ENCODE results near the gene CRHR1.

The CRHR1 gene

GRCh38 chr17:45850468-45850867 is 66.3 kb downstream of the CRHR1 start:
- no peak for DNase-seq (ENCODE audit: extremely low read depth, low read depth)
- no peak for TF ChIP-seq CTCF (IDR thresholded peaks at IDR 0.05; ENCODE audit: low read depth, low read length)

- DNase-seq (ENCODE audit: extremely low read depth, low read depth), result no peak
- TF ChIP-seq CTCF (IDR thresholded peaks at IDR 0.05; ENCODE audit: low read depth, low read length), result no peak
These were observed 66.9 kb downstream of the CRHR1 start for GRCh38 chr17:45851022-45851421.

GRCh38 chr17:45851464-45851863 is 67.3 kb downstream of the CRHR1 start:
- no peak for DNase-seq (ENCODE audit: extremely low read depth, low read depth)
- no peak for TF ChIP-seq CTCF (IDR thresholded peaks at IDR 0.05; ENCODE audit: low read depth, low read length)

- no peak for TF ChIP-seq CTCF (IDR thresholded peaks at IDR 0.05; ENCODE audit: low read depth, low read length)
- DNase-seq (ENCODE audit: extremely low read depth, low read depth), result no peak
These were observed 67.8 kb downstream of the CRHR1 start for GRCh38 chr17:45851873-45852272.

GRCh38 chr17:45852535-45853297 is 68.6 kb downstream of the CRHR1 start:
- TF ChIP-seq CTCF (IDR thresholded peaks at IDR 0.05; ENCODE audit: low read depth, low read length), result peak; percentile 92
- DNase-seq (ENCODE audit: extremely low read depth, low read depth), result peak; percentile 16

- TF ChIP-seq CTCF (IDR thresholded peaks at IDR 0.05; ENCODE audit: low read depth, low read length), result no peak
- DNase-seq (ENCODE audit: extremely low read depth, low read depth), result no peak
These were observed 70.1 kb downstream of the CRHR1 start for GRCh38 chr17:45854209-45854608.

GRCh38 chr17:45855691-45856336 is 71.7 kb downstream of the CRHR1 start:
- no peak for TF ChIP-seq CTCF (IDR thresholded peaks at IDR 0.05; ENCODE audit: low read depth, low read length)
- DNase-seq (ENCODE audit: extremely low read depth, low read depth), result no peak
